Uterus (tissue), 2 donors: ENCODE measurements around the gene NBEAL1.

ENCODE experiments used
- CTCF ChIP-seq, 4 experiments: fragments of 200-600 bp in 2 of 4; fragments of 450-650 bp in 2 of 4; sonication (generic) in 2 of 4; IDR thresholded peaks; one replicate each; pipeline ENCODE4 v1.5.1; 2016 to 2019; ENCODE audit warnings: antibody characterized with exemption in 4 of 4, mild to moderate bottlenecking in 2 of 4, moderate library complexity in 1 of 4
- POLR2A ChIP-seq, 2 donors: fragments of 450-650 bp; IDR thresholded peaks; one replicate each; pipeline ENCODE4 v1.6.1; 2016; ENCODE audit warnings: antibody characterized with exemption in 2 of 2, mild to moderate bottlenecking in 1 of 2, moderate library complexity in 1 of 2

- TF ChIP-seq POLR2A (IDR thresholded peaks at IDR 0.05) = no peak
- no peak for TF ChIP-seq CTCF (IDR thresholded peaks at IDR 0.05)
These were observed 89.6 kb downstream of the NBEAL1 start for GRCh38 chr2:203104273-203104672.
